ENCODE results near the gene AHCY.
"Not testable (repeated sequence)": the region's sequence is repeated elsewhere in the genome, so short reads cannot be mapped to it uniquely, and the experiment has no call there.

Gene AHCY

GRCh38 chr20:34302723-34303533, at the start of gene AHCY:
Gene AHCY, minus strand, starts transcription at chr20:34303355. Its CDS starts 85 bp downstream, at chr20:34303270.
- DNase-seq (ENCODE audit: low read depth) = peak; percentile 89

GRCh38 chr20:34350095-34350494, 46.9 kb upstream of the AHCY start:
- DNase-seq (ENCODE audit: low read depth) = peak; percentile 31

- no peak for DNase-seq (ENCODE audit: low read depth)
These were observed 44.4 kb upstream of the AHCY start for GRCh38 chr20:34347571-34347970.

- not testable (repeated sequence) for DNase-seq (ENCODE audit: low read depth)
These were observed 43.3 kb upstream of the AHCY start for GRCh38 chr20:34346533-34346865.

GRCh38 chr20:34345839-34346532, 42.8 kb upstream of the AHCY start:
- not testable (repeated sequence) for DNase-seq (ENCODE audit: low read depth)

- no peak for DNase-seq (ENCODE audit: low read depth)
These were observed 42.2 kb upstream of the AHCY start for GRCh38 chr20:34345402-34345736.

GRCh38 chr20:34344238-34344637, 41.1 kb upstream of the AHCY start:
- DNase-seq (ENCODE audit: low read depth) = no peak

GRCh38 chr20:34343458-34344211, 40.5 kb upstream of the AHCY start:
- no peak for DNase-seq (ENCODE audit: low read depth)

GRCh38 chr20:34341199-34341598, 38.0 kb upstream of the AHCY start:
- DNase-seq (ENCODE audit: low read depth) = not testable (repeated sequence)

GRCh38 chr20:34340726-34341125, 37.6 kb upstream of the AHCY start:
- not testable (repeated sequence) for DNase-seq (ENCODE audit: low read depth)

- DNase-seq (ENCODE audit: low read depth) = no peak
These were observed 35.0 kb upstream of the AHCY start for GRCh38 chr20:34337982-34338726.

- DNase-seq (ENCODE audit: low read depth) = no peak
These were observed 34.4 kb upstream of the AHCY start for GRCh38 chr20:34337544-34337943.

- no peak for DNase-seq (ENCODE audit: low read depth)
These were observed 31.7 kb upstream of the AHCY start for GRCh38 chr20:34334654-34335407.

- DNase-seq (ENCODE audit: low read depth) = no peak
These were observed 30.6 kb upstream of the AHCY start for GRCh38 chr20:34333786-34334185.

GRCh38 chr20:34332262-34332920, 29.2 kb upstream of the AHCY start:
- DNase-seq (ENCODE audit: low read depth) = no peak

GRCh38 chr20:34331838-34332237, 28.7 kb upstream of the AHCY start:
- no peak for DNase-seq (ENCODE audit: low read depth)

GRCh38 chr20:34330861-34331544, 27.8 kb upstream of the AHCY start:
- not testable (repeated sequence) for DNase-seq (ENCODE audit: low read depth)

- DNase-seq (ENCODE audit: low read depth) = no peak
These were observed 25.9 kb upstream of the AHCY start for GRCh38 chr20:34328928-34329677.

- not testable (repeated sequence) for DNase-seq (ENCODE audit: low read depth)
These were observed 25.1 kb upstream of the AHCY start for GRCh38 chr20:34328207-34328606.

- DNase-seq (ENCODE audit: low read depth) = no peak
These were observed 21.4 kb upstream of the AHCY start for GRCh38 chr20:34324541-34324940.
